22Rv1 (cell line): Measurements from ENCODE around the gene ZNF618.

Source experiments
- ZFX ChIP-seq: fragments of 450-650 bp; IDR thresholded peaks from 2 replicates; pipeline ENCODE4 v1.6.1; 2017; ENCODE audit warnings: antibody characterized with exemption, borderline replicate concordance
- TF ChIP-seq, protein P1 (sequence below): fragments of 450-650 bp; IDR thresholded peaks from 2 replicates; pipeline ENCODE4 v1.5.1; 2017; ENCODE audit warnings: mild to moderate bottlenecking

DNA sequence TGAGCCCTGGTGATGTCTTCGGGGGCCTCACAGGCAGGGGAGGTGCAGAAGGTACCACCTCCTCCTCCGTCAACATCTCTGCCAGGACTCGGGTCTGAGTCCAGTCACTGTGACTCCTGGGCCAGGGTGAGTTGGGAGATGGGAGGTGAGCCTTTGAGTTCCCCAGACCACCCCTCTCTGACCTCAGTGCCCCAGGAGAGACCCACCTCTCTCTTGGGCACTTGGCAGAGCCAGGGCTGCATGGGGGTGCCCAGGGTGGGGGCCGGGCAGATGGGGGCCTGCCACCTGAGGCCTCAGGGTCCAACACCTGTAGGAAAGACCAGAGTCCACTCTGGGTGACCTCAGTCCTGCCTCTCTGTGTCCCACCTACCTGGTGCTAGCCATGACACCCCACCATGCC is 216.2 kb downstream of the ZNF618 start:
- TF ChIP-seq, protein P1, sequence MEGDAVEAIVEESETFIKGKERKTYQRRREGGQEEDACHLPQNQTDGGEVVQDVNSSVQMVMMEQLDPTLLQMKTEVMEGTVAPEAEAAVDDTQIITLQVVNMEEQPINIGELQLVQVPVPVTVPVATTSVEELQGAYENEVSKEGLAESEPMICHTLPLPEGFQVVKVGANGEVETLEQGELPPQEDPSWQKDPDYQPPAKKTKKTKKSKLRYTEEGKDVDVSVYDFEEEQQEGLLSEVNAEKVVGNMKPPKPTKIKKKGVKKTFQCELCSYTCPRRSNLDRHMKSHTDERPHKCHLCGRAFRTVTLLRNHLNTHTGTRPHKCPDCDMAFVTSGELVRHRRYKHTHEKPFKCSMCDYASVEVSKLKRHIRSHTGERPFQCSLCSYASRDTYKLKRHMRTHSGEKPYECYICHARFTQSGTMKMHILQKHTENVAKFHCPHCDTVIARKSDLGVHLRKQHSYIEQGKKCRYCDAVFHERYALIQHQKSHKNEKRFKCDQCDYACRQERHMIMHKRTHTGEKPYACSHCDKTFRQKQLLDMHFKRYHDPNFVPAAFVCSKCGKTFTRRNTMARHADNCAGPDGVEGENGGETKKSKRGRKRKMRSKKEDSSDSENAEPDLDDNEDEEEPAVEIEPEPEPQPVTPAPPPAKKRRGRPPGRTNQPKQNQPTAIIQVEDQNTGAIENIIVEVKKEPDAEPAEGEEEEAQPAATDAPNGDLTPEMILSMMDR: no peak
- TF ChIP-seq ZFX: no peak
